ENCODE measurements around the gene PAX3. TPM values are rescaled to one million over a fixed set of nuclear protein-coding genes. Genes with fewer than 3 reads are reported as not detected.

The PAX3 gene
- total and polyA plus RNA-seq, 2 of the 13 experiments (the other 11 are each of a cell fraction or from before 2014, with no cell fraction given) = 0.07 TPM; not detected in 1

GRCh38 chr2:222318026-222318711 is 19.4 kb upstream of the PAX3 start (continued):
- 0 out of 2 replicates have a peak, but pooled peaks have one; percentile 22 for TF ChIP-seq ARNTL (CRISPR knock-in tag; IDR thresholded peaks at IDR 0.05)
- TF ChIP-seq LBX2 (CRISPR knock-in tag; IDR thresholded peaks at IDR 0.05; ENCODE audit: borderline replicate concordance) = peak; percentile 45; the same call in 1 of the 2 replicates
- TF ChIP-seq SNAPC5 (CRISPR knock-in tag; IDR thresholded peaks at IDR 0.05; ENCODE audit: borderline replicate concordance) = 0 out of 2 replicates have a peak, but pooled peaks have one; percentile 37
- peak; percentile 61; the same call in 1 of the 2 replicates for TF ChIP-seq TFAP4 (IDR thresholded peaks at IDR 0.05; ENCODE audit: borderline replicate concordance, low read depth)
- TF ChIP-seq GFI1 (CRISPR knock-in tag; IDR thresholded peaks at IDR 0.05; ENCODE audit: borderline replicate concordance) = no peak
- no peak for TF ChIP-seq ZNF317 (CRISPR knock-in tag; IDR thresholded peaks at IDR 0.05)
- TF ChIP-seq NRL (CRISPR knock-in tag; IDR thresholded peaks at IDR 0.05; ENCODE audit: borderline replicate concordance) = peak; percentile 51; the same call in 1 of the 2 replicates
- peak; percentile 30; the same call in 1 of the 2 replicates for TF ChIP-seq ZNF768 (CRISPR knock-in tag; IDR thresholded peaks at IDR 0.05)
- TF ChIP-seq ZNF800 (CRISPR knock-in tag; IDR thresholded peaks at IDR 0.05) = peak; percentile 97
- no peak for TF ChIP-seq ZFX (CRISPR knock-in tag; IDR thresholded peaks at IDR 0.05; ENCODE audit: low read depth)
- 0 out of 2 replicates have a peak, but pooled peaks have one; percentile 14 for TF ChIP-seq ARID5B (CRISPR knock-in tag; IDR thresholded peaks at IDR 0.05)
- TF ChIP-seq NFYB (CRISPR knock-in tag; IDR thresholded peaks at IDR 0.05) = no peak
- no peak for TF ChIP-seq DRAP1 (CRISPR knock-in tag; IDR thresholded peaks at IDR 0.05)
- 0 out of 2 replicates have a peak, but pooled peaks have one; percentile 40 for TF ChIP-seq ZNF574 (CRISPR knock-in tag; IDR thresholded peaks at IDR 0.05)
- peak; percentile 75 for TF ChIP-seq ZNF598 (CRISPR knock-in tag; IDR thresholded peaks at IDR 0.05; ENCODE audit: borderline replicate concordance)
- TF ChIP-seq MAZ (IDR thresholded peaks at IDR 0.05; ENCODE audit: borderline replicate concordance, low read depth, low read length) = no peak
- TF ChIP-seq MAZ (CRISPR knock-in tag; IDR thresholded peaks at IDR 0.05; ENCODE audit: low read depth) = 0 out of 2 replicates have a peak, but pooled peaks have one; percentile 60
